Uterus (tissue), 2 donors: ENCODE data around the gene GLP2R.

Experiments
- POLR2A ChIP-seq, 2 donors: fragments of 450-650 bp; IDR thresholded peaks; one replicate each; pipeline ENCODE4 v1.6.1; 2016; ENCODE audit warnings: antibody characterized with exemption in 2 of 2, mild to moderate bottlenecking in 1 of 2, moderate library complexity in 1 of 2
- TF ChIP-seq, protein P1 (sequence below), 4 experiments: fragments of 200-600 bp in 2 of 4; fragments of 450-650 bp in 2 of 4; sonication (generic) in 2 of 4; IDR thresholded peaks; one replicate each; pipeline ENCODE4 v1.5.1; 2016 to 2019; ENCODE audit warnings: antibody characterized with exemption in 4 of 4, mild to moderate bottlenecking in 2 of 4, moderate library complexity in 1 of 4

DNA sequence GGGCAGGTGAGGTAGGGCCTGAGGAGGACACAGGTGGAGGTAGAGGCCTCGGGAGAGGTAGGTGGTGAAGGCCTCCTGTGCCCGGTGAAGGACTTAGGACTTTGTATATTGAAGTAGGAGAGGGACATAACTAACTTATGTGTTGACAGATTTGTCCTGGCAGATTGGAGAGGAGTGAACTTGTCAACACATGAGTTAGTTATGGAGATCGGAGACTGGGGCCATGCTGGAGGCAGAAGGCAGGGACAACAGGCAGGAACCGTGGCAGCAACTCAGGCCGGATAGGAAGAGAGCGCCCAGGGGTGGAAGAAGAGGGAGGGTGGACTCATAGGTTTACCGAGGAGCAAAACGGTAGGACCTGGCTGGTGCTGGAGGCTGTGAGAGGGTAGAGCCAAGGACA lies 18.4 kb downstream of the GLP2R start:
- TF ChIP-seq, protein P1, sequence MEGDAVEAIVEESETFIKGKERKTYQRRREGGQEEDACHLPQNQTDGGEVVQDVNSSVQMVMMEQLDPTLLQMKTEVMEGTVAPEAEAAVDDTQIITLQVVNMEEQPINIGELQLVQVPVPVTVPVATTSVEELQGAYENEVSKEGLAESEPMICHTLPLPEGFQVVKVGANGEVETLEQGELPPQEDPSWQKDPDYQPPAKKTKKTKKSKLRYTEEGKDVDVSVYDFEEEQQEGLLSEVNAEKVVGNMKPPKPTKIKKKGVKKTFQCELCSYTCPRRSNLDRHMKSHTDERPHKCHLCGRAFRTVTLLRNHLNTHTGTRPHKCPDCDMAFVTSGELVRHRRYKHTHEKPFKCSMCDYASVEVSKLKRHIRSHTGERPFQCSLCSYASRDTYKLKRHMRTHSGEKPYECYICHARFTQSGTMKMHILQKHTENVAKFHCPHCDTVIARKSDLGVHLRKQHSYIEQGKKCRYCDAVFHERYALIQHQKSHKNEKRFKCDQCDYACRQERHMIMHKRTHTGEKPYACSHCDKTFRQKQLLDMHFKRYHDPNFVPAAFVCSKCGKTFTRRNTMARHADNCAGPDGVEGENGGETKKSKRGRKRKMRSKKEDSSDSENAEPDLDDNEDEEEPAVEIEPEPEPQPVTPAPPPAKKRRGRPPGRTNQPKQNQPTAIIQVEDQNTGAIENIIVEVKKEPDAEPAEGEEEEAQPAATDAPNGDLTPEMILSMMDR (IDR thresholded peaks at IDR 0.05): no peak
- no peak for TF ChIP-seq POLR2A (IDR thresholded peaks at IDR 0.05)
